SKM-1 treated with dmso at 0.1 percent for 144 hours (cell line): ENCODE data around the gene MYO15A.

ENCODE experiments used
- DNase-seq: peaks from one replicate; lab custom pipeline; 2025; ENCODE audit not compliant: unreplicated experiment; lab: John Stamatoyannopoulos, UW

The MYO15A gene

GRCh38 chr17:18184143-18185031 lies 75.8 kb downstream of the MYO15A start:
- DNase-seq = no peak

GRCh38 chr17:18185391-18185790 lies 76.8 kb downstream of the MYO15A start:
- no peak for DNase-seq

- no peak for DNase-seq
These were observed 77.5 kb downstream of the MYO15A start for GRCh38 chr17:18185832-18186626.

- DNase-seq = no peak
These were observed 78.0 kb downstream of the MYO15A start for GRCh38 chr17:18186627-18186982.

GRCh38 chr17:18187226-18187625 lies 78.7 kb downstream of the MYO15A start:
- DNase-seq = no peak

- DNase-seq = no peak
These were observed 79.5 kb downstream of the MYO15A start for GRCh38 chr17:18187821-18188761.

- DNase-seq = no peak
These were observed 82.2 kb downstream of the MYO15A start for GRCh38 chr17:18190628-18191235.

- DNase-seq = no peak
These were observed 82.7 kb downstream of the MYO15A start for GRCh38 chr17:18191236-18191667.

GRCh38 chr17:18191967-18192366 lies 83.4 kb downstream of the MYO15A start:
- DNase-seq = no peak

- no peak for DNase-seq
These were observed 85.8 kb downstream of the MYO15A start for GRCh38 chr17:18194394-18194793.

- DNase-seq = no peak
These were observed 86.2 kb downstream of the MYO15A start for GRCh38 chr17:18194804-18195203.

GRCh38 chr17:18195246-18195645 lies 86.7 kb downstream of the MYO15A start:
- DNase-seq = no peak

GRCh38 chr17:18197535-18198194 lies 89.1 kb downstream of the MYO15A start:
- DNase-seq = no peak

GRCh38 chr17:18198530-18198929 lies 90.0 kb downstream of the MYO15A start:
- no peak for DNase-seq

- DNase-seq = no peak
These were observed 92.6 kb downstream of the MYO15A start for GRCh38 chr17:18201108-18201507.

GRCh38 chr17:18203308-18203707 lies 94.8 kb downstream of the MYO15A start:
- DNase-seq = no peak

GRCh38 chr17:18205861-18206260 lies 97.3 kb downstream of the MYO15A start:
- DNase-seq = no peak

GRCh38 chr17:18206962-18207361 lies 98.4 kb downstream of the MYO15A start:
- no peak for DNase-seq

- DNase-seq = no peak
These were observed 99.5 kb downstream of the MYO15A start for GRCh38 chr17:18208092-18208491.

- no peak for DNase-seq
These were observed 105.2 kb downstream of the MYO15A start for GRCh38 chr17:18213666-18214270.
